Endometrium (tissue), 2 donors: ENCODE measurements around the gene PRRC1.
A peak's percentile ranks its signal among the peaks of the same experiment; 100 is the strongest.
"Not testable (repeated sequence)": the region's sequence is repeated elsewhere in the genome, so short reads cannot be mapped to it uniquely, and the experiment has no call there.

Experiments used
- FAIRE-seq: peaks from 2 replicates; lab custom pipeline; 2012; peaks lifted over from hg19 to GRCh38; lab: Jason Lieb, UNC
- donor health status: control.
- donor health status: control.

The PRRC1 gene

GRCh38 chr5:127545249-127545648, 27.8 kb downstream of the PRRC1 start:
- not testable (repeated sequence) for FAIRE-seq

- FAIRE-seq = no peak
Observed at GRCh38 chr5:127549551-127549950, 32.1 kb downstream of the PRRC1 start.

DNA sequence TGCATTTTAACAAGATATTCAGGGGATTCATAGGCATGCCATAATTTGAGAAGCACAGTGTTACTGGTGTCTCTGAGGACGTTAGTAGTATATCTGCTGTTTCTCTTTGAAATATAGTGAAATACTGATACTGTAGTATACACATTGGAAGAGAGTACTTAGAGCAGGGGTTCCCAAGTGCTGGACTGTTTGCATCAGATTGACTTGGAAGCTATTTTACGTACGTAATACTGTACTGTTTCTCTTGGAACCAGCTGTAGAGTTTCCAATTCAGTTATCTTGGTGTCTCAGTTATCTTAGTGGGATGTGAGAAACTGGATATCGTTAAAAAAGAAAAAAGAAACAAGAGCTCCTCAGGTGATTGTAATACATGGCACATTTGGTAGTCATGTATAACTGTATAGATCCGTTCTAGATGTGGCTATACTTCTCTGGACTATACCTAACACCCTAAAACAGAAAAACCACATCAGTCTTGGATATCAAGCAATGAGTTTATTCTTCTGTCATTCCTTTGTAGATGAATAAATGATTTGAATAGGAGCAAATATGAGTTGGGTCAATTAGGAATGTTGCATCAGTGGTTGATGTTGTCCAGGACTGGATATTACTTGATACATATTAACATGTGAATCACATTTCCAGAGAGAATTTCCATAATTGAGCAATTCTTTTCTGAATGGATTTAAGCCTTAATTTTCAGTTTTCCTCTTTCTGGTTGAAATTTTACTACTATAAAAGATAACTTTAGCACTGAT, 33.4 kb downstream of the PRRC1 start:
- no peak for FAIRE-seq

DNA sequence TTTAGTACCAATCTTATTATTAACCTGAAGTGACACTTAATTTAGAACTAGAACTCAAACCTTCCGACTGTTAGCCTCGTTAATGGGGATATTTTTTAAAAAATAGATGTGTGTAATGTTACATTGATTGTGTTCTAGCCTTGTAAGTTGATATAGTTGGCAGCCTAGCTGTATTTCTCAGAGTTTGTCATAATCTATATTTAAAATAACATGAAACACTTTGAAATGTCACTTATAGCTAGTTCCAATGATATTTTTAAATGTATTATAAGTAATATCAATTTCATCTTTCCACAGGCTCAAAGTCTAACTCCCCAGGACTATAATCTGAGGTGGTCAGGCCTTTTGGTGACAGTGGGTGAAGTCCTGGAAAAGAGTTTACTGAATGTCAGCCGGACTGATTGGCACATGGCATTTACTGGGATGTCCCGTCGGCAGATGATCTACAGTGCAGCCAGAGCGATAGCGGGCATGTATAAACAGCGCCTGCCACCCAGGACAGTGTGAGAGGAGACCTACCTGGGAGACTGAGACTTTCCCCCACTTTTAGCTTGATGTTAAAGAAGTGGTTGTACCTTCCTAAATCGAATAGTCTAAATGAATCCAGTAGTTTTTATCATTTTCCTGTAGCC, 34.1 kb downstream of the PRRC1 start:
- no peak for FAIRE-seq

GRCh38 chr5:127555826-127556225, 38.4 kb downstream of the PRRC1 start:
- FAIRE-seq = no peak

- FAIRE-seq = no peak
Observed at GRCh38 chr5:127556609-127557334, 39.3 kb downstream of the PRRC1 start.

GRCh38 chr5:127558273-127558672, 40.8 kb downstream of the PRRC1 start:
- no peak for FAIRE-seq

DNA sequence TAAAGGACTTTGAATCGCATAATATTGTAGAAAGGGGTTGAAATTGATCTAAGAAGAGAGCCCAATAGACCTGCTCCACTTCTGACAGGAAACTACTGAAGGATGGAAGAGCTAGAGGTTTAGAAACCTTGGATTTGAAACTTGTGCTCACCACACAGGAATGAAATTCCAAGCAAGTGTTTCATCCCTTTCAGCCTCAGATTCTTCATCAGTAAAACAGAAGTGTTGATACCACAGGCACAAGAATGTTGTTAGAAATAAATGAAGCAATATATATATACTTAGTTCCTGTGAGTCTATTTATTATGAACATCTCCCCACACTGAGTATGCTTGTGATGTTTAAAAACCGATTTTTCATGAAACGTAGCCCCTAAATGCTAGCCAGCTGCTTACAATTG, 43.8 kb downstream of the PRRC1 start:
- FAIRE-seq = no peak

GRCh38 chr5:127562252-127562651, 44.8 kb downstream of the PRRC1 start:
- peak; percentile 75 for FAIRE-seq

GRCh38 chr5:127563136-127563535, 45.7 kb downstream of the PRRC1 start:
- no peak for FAIRE-seq

DNA sequence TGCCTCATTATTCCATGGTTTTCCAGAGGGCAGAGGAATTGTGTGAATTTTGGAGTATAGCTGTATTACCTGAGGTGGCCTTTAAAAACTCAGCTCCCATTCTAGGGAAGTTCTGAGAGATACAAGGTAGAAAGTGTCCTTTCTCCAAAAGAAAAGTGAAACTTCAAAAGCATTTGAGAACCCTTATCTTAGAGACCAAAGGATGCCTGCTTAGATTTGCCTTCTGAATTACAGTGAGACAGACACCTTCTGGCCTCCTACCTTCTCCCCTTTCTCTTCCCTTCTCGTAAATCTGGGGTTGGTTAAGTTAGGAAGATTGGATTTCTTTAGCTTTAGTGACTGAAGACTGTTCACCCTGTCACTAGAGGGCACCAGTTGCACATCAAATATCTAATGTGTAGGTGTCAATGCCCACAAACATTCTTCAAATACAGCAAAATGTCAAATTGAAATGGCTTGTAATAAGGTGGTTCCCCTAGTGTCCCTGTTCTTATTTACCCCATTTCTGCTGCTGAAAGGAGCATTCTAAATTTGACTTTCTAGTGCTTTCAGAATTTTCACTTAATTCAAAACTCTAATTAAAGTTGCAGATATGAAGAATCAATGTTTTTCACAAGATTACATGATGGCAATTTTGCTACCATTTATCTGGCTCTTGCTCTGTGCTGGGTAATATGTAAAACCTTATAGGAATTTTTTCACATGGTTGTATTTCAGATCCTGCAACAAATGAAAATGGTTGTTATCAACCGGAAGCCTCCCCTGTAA, 46.7 kb downstream of the PRRC1 start:
- peak; percentile 70 for FAIRE-seq

- FAIRE-seq = no peak
Observed at GRCh38 chr5:127565586-127566270, 48.3 kb downstream of the PRRC1 start.

- FAIRE-seq = no peak
Observed at GRCh38 chr5:127567026-127567768, 49.8 kb downstream of the PRRC1 start.

DNA sequence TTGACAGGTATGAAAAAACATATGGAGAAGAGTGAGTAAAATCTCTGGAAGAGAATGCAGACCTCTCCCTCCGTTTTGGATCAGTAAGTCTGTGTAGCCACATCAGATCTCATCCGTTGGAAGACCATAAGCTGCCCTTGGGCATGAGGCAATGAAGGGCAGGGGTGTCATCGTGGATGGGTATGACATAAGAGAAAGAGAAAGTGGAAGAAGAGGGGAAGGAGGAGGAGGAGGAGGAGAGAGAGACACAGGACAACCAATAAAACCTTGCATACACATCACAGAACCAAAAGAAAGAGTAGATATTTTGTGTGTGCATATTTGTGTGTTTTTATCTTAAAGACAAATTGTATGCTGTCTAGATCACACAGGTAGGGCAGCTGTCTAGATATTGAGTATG, 50.7 kb downstream of the PRRC1 start:
- no peak for FAIRE-seq

- FAIRE-seq = not testable (repeated sequence)
Observed at GRCh38 chr5:127569471-127569870, 52.0 kb downstream of the PRRC1 start.

DNA sequence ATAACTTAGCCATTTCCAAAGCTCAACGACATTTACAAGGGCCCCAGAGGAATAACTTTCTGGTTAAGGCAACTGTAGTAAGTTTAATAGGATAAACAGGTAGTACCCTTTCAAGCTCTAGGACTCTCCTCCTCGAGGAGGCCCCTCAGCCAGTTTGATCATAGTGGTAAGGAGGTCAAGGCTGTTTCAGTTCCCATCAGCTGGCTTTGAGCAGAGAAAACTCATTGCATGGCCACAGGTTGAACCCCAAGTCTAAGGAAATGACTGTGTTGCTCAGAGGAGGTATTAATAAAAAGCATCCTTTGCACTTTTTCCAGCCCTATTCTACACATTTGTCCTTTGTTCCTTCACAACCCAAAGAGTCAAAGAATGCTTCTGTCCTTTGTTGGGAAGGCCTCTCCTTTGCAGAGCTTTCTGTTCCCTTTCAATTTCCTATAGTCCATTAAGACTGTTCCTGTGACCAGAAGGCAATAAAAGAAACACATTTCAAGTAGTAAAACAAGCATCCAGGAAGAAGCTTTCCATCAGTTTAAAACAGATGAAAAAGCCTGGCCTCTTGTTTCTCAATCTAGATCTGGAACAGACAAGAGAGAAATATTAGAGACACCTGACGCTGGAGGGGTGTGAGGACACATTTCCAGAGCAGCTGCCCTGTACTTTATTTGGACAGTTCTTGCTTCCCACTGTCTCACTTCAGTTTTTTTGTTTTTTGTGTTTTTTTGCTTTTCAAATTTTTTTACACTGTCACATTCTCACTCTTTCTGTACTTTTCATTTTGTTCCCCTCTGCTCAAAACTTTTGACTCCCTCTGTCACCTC, 54.1 kb downstream of the PRRC1 start:
- FAIRE-seq = no peak

- FAIRE-seq = no peak
Observed at GRCh38 chr5:127572930-127573329, 55.5 kb downstream of the PRRC1 start.

- no peak for FAIRE-seq
Observed at GRCh38 chr5:127574852-127575679, 57.6 kb downstream of the PRRC1 start.

DNA sequence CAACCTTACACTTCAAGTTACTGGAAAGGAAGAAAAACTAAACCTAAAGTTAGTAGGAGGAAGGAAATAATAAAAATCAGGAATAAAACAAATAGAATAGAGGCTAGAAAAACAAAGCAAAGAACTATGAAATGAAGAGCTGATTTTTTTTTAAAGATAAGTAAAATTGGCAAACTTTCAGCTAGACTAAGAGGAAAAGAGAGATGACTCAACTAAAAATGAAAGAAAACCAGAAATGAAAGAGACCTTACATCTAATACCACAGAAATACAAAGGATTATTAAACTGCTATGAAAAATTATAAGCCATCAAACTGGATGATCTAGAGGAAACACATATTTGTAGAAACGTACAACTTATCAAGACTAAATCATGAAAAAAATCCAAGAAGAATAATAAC, 60.0 kb downstream of the PRRC1 start:
- peak; percentile 70 for FAIRE-seq
